IPS DF 4.7 (cell line): ENCODE data around the gene TIGD1.
"Not testable (repeated sequence)": the region's sequence is repeated elsewhere in the genome, so short reads cannot be mapped to it uniquely, and the experiment has no call there.

Source experiments
- DNase-seq: peaks from one replicate; pipeline ENCODE4 v3.0.0-alpha.2; 2013; ENCODE audit warnings: low spot score; ENCODE audit errors: extremely low read depth

The TIGD1 gene

GRCh38 chr2:232570481-232570880 lies 20.1 kb upstream of the TIGD1 start:
- not testable (repeated sequence) for DNase-seq

- DNase-seq: no peak
Measured at GRCh38 chr2:232569541-232569940, 19.2 kb upstream of the TIGD1 start.

GRCh38 chr2:232568161-232568560 lies 17.8 kb upstream of the TIGD1 start:
- no peak for DNase-seq

- DNase-seq: no peak
Measured at GRCh38 chr2:232567721-232568120, 17.4 kb upstream of the TIGD1 start.

- DNase-seq: no peak
Measured at GRCh38 chr2:232563580-232563979, 13.2 kb upstream of the TIGD1 start.

- DNase-seq: no peak
Measured at GRCh38 chr2:232562515-232563151, 12.3 kb upstream of the TIGD1 start.

GRCh38 chr2:232556426-232556825 lies 6.1 kb upstream of the TIGD1 start:
- no peak for DNase-seq

GRCh38 chr2:232551776-232552175 lies 1.4 kb upstream of the TIGD1 start:
- no peak for DNase-seq

- peak; percentile 7 for DNase-seq
Measured at GRCh38 chr2:232551250-232551638, 887 bp upstream of the TIGD1 start.

GRCh38 chr2:232549655-232550353 lies 553 bp downstream of the TIGD1 start:
- no peak for DNase-seq

- no peak for DNase-seq
Measured at GRCh38 chr2:232547991-232548390, 2.4 kb downstream of the TIGD1 start.

GRCh38 chr2:232545511-232546375 lies 4.6 kb downstream of the TIGD1 start:
- DNase-seq: no peak

- no peak for DNase-seq
Measured at GRCh38 chr2:232544674-232545073, 5.7 kb downstream of the TIGD1 start.

- DNase-seq: no peak
Measured at GRCh38 chr2:232543928-232544631, 6.3 kb downstream of the TIGD1 start.

GRCh38 chr2:232543491-232543890 lies 6.9 kb downstream of the TIGD1 start:
- DNase-seq: no peak

- no peak for DNase-seq
Measured at GRCh38 chr2:232542715-232543467, 7.5 kb downstream of the TIGD1 start.

- DNase-seq: no peak
Measured at GRCh38 chr2:232541961-232542714, 8.2 kb downstream of the TIGD1 start.

- DNase-seq: no peak
Measured at GRCh38 chr2:232541195-232541960, 9.0 kb downstream of the TIGD1 start.

GRCh38 chr2:232540441-232541041 lies 9.8 kb downstream of the TIGD1 start:
- DNase-seq: no peak
